Ascending aorta (tissue), 2 donors: ENCODE results near the gene LAMA3. TPM values are rescaled to one million over a fixed set of nuclear protein-coding genes. Genes with fewer than 3 reads are reported as not detected.

Experiments
- DNase-seq, 2 donors: peaks; one replicate each; pipeline ENCODE4 v3.0.0-alpha.2; 2019; ENCODE audit warnings: low spot score in 2 of 2
- H3K27ac ChIP-seq, 2 donors: fragments of 200-600 bp; sonication (generic); one replicate each; pipeline ENCODE4 v1.5.1; 2016 to 2017; ENCODE audit warnings: mild to moderate bottlenecking in 1 of 2
- H3K27me3 ChIP-seq: fragments of 200-600 bp; sonication (generic); one replicate; pipeline ENCODE4 v1.5.1; 2017
- H3K36me3 ChIP-seq, 2 donors: fragments of 200-600 bp; sonication (generic); one replicate each; pipeline ENCODE4 v1.5.1; 2016
- H3K4me1 ChIP-seq, 2 donors: fragments of 200-600 bp; sonication (generic); one replicate each; pipeline ENCODE4 v1.5.1; 2016 to 2017; ENCODE audit warnings: mild to moderate bottlenecking in 1 of 2
- H3K4me3 ChIP-seq, 2 donors: fragments of 200-600 bp; sonication (generic); one replicate each; pipeline ENCODE4 v1.5.1; 2016 to 2017; ENCODE audit warnings: mild to moderate bottlenecking in 1 of 2
- H3K9me3 ChIP-seq, 2 donors: fragments of 200-600 bp; sonication (generic); one replicate each; pipeline ENCODE4 v1.5.1; 2016
- intact Hi-C: fragments of 100-400 bp; cut with DNase I; formaldehyde crosslinking; loops from one replicate; pipeline ENCODE4 v1.15.1; 2023
- total RNA-seq: library from RNA; depleted of rRNA; stranded (reverse); fragments of >200 nt; gene quantifications from one replicate; pipeline ENCODE4 v1.1.0, GENCODE V29; 2016
- TF ChIP-seq, protein P1 (sequence below), 3 experiments: fragments of 200-600 bp in 2 of 3; fragments of 450-650 bp in 1 of 3; sonication (generic) in 2 of 3; IDR thresholded peaks; one replicate each; pipeline ENCODE4 v1.5.1; 2016 to 2019; ENCODE audit warnings: antibody characterized with exemption in 3 of 3, mild to moderate bottlenecking in 1 of 3, moderate library complexity in 1 of 3

LAMA3 gene
- total RNA-seq, 1 donor from 2014 or later: 27.2 TPM

- Histone ChIP-seq H3K27ac (no peak overlapping the region), H3K36me3 (no peaks in the 10 kb centered on the region), H3K4me1 (no peaks in the 10 kb centered on the region), H3K9me3 (no peaks in the 10 kb centered on the region), H3K27me3 (no peaks in the 10 kb centered on the region), H3K4me3 (no peak overlapping the region)
- TF ChIP-seq, protein P1, sequence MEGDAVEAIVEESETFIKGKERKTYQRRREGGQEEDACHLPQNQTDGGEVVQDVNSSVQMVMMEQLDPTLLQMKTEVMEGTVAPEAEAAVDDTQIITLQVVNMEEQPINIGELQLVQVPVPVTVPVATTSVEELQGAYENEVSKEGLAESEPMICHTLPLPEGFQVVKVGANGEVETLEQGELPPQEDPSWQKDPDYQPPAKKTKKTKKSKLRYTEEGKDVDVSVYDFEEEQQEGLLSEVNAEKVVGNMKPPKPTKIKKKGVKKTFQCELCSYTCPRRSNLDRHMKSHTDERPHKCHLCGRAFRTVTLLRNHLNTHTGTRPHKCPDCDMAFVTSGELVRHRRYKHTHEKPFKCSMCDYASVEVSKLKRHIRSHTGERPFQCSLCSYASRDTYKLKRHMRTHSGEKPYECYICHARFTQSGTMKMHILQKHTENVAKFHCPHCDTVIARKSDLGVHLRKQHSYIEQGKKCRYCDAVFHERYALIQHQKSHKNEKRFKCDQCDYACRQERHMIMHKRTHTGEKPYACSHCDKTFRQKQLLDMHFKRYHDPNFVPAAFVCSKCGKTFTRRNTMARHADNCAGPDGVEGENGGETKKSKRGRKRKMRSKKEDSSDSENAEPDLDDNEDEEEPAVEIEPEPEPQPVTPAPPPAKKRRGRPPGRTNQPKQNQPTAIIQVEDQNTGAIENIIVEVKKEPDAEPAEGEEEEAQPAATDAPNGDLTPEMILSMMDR (IDR thresholded peaks at IDR 0.05): no peak
- DNase-seq: peak in 1 of 2 donors; percentile 22
- intact Hi-C loops: no loop called here
These were observed 27.3 kb downstream of the LAMA3 start for GRCh38 chr18:23716516-23716915.

GRCh38 chr18:23716966-23717365, 27.7 kb downstream of the LAMA3 start:
- Histone ChIP-seq H3K9me3 (no peaks in the 10 kb centered on the region), H3K27ac (no peak overlapping the region), H3K27me3 (no peaks in the 10 kb centered on the region), H3K4me3 (no peak overlapping the region), H3K36me3 (no peaks in the 10 kb centered on the region), H3K4me1 (peaks cover 0 to 2% of the 10 kb centered on the region in 2 donors)
- intact Hi-C loops: no loop called here
- no peak for DNase-seq
- TF ChIP-seq, protein P1 (IDR thresholded peaks at IDR 0.05): no peak

DNA sequence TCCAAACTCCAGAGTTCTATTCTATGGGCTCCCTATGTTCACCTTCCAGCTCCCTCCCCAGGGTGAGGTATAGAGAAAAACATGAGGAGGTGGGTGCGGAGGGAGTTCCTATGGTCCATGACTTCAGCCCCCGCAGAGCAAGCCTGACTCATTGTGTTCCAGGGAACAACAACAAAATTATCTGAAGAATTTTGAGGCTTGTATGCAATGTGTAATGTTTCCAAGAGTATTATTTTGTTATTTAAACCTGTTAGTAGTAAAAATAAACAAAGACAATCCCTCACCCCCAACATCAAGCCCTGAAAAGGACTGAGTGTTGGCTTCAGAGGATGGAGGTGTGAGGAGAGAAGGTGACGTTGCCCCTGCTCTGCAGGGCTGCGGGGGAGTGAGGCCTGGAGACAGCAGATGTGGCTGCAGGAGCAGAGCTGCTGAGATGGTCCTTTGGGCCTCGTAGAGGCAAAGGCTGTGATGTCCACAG, 29.0 kb downstream of the LAMA3 start:
- intact Hi-C loops: no loop called here
- TF ChIP-seq, protein P1 (IDR thresholded peaks at IDR 0.05): no peak
- Histone ChIP-seq H3K4me1 (peaks cover 0 to 3% of the 10 kb centered on the region in 2 donors), H3K27ac (peak overlapping the region in 1 of 2 donors; percentile 24), H3K4me3 (no peak overlapping the region), H3K9me3 (no peaks in the 10 kb centered on the region), H3K36me3 (no peaks in the 10 kb centered on the region), H3K27me3 (no peaks in the 10 kb centered on the region)
- peak in 1 of 2 donors; percentile 28 for DNase-seq

GRCh38 chr18:23718731-23719130, 29.5 kb downstream of the LAMA3 start:
- H3K27me3 ChIP-seq: no peaks in the 10 kb centered on the region
- peak in 1 of 2 donors; percentile 35 for DNase-seq
- H3K27ac ChIP-seq: peak overlapping the region in 1 of 2 donors; percentile 24
- H3K36me3 ChIP-seq: no peaks in the 10 kb centered on the region
- no peak overlapping the region for H3K4me3 ChIP-seq
- intact Hi-C loops: no loop called here
- TF ChIP-seq, protein P1 (IDR thresholded peaks at IDR 0.05): no peak
- H3K4me1 ChIP-seq: peaks cover 0 to 3% of the 10 kb centered on the region in 2 donors
- no peaks in the 10 kb centered on the region for H3K9me3 ChIP-seq

DNA sequence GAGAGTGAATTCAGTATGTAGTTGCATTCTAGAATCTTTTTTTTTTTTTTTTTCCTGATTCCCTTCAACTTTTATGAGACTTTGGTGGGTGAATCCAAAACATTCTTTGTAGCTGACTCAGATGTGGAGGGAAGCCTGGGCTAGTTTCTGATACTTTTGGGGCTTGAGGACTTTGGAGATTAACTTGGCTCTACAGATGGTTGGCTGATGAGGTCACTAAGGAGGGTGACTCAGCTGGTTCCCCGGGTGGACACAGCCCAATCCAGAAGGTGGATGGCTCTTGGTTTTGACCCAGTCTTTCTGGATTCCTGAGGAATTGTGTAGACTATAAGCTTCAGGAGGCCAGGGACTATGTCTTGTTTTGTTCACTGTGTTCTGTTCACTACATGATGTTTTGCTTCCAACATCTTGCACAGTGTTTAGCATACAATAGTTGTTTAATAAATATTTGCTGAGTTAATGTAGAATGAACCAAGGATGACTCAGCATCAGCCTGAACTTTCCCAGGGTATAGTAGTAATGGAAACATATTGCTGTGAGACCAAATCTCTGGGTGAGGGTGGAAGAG, 30.5 kb downstream of the LAMA3 start:
- Histone ChIP-seq H3K4me3 (no peak overlapping the region), H3K27ac (peak overlapping the region in 1 of 2 donors; percentile 24), H3K4me1 (peaks cover 0 to 3% of the 10 kb centered on the region in 2 donors), H3K36me3 (no peaks in the 10 kb centered on the region), H3K27me3 (no peaks in the 10 kb centered on the region), H3K9me3 (no peaks in the 10 kb centered on the region)
- DNase-seq: peak in 1 of 2 donors; percentile 73
- intact Hi-C loops: no loop called here
- TF ChIP-seq, protein P1 (IDR thresholded peaks at IDR 0.05): no peak
